Esophagus muscularis mucosa (tissue), 4 donors: ENCODE measurements around the gene KLHL14. TPM values are rescaled to one million over a fixed set of nuclear protein-coding genes. Genes with fewer than 3 reads are reported as not detected.

Experiments
- DNase-seq: peaks from one replicate; pipeline ENCODE4 v3.0.0-alpha.2; 2017; ENCODE audit errors: extremely low spot score
- H3K27ac ChIP-seq, 4 donors: fragments of 200-600 bp; sonication (generic); replicated peaks in 1 of 4; 1 replicate in 3 of 4; 2 replicates in 1 of 4; pipeline ENCODE4 v1.5.1; 2016 to 2019; ENCODE audit warnings: mild to moderate bottlenecking in 1 of 4
- H3K27me3 ChIP-seq, 4 donors: fragments of 200-600 bp; sonication (generic); one replicate each; pipeline versions ENCODE4 v1.5.1 to v1.6.0; 2016 to 2019
- H3K36me3 ChIP-seq, 4 donors: fragments of 200-600 bp; sonication (generic); one replicate each; pipeline ENCODE4 v1.5.1; 2016 to 2019
- H3K4me1 ChIP-seq, 4 donors: fragments of 200-600 bp; sonication (generic); one replicate each; pipeline ENCODE4 v1.5.1; 2016 to 2019
- H3K4me3 ChIP-seq, 4 donors: fragments of 200-600 bp; sonication (generic); 1 replicate in 2 of 4; 2 replicates in 2 of 4; pipeline ENCODE4 v1.5.1; 2016 to 2019; ENCODE audit warnings: mild to moderate bottlenecking in 4 of 4, moderate library complexity in 1 of 4
- H3K9me3 ChIP-seq, 4 donors: fragments of 200-600 bp; sonication (generic); 1 replicate in 3 of 4; 2 replicates in 1 of 4; pipeline ENCODE4 v1.5.1; 2016 to 2019
- EP300 ChIP-seq: sonication (generic); formaldehyde crosslinking; IDR thresholded peaks from one replicate; pipeline ENCODE4 v1.6.1; 2017; ENCODE audit warnings: antibody characterized with exemption
- POLR2A ChIP-seq: fragments of 450-650 bp; IDR thresholded peaks from one replicate; pipeline ENCODE4 v1.6.1; 2017; ENCODE audit warnings: antibody characterized with exemption, moderate library complexity, mild to moderate bottlenecking, low read depth
- POLR2AphosphoS5 ChIP-seq, 2 donors: sonication (generic); formaldehyde crosslinking; IDR thresholded peaks; one replicate each; pipeline ENCODE4 v1.6.1; 2017; ENCODE audit warnings: antibody characterized with exemption in 2 of 2
- WGBS: methylation state at CpG from one replicate; pipeline ENCODE4 v1.1.5; 2018; 5-methylcytosine and 5-hydroxymethylcytosine counted together
- intact Hi-C: fragments of 100-400 bp; cut with DNase I; formaldehyde crosslinking; loops from one replicate; pipeline ENCODE4 v1.15.1; 2023
- total RNA-seq, 4 donors: library from RNA; depleted of rRNA; stranded (reverse); fragments of >200 nt; gene quantifications; one replicate each; pipeline versions ENCODE4 v1.1.0 to v1.2.1, GENCODE V29; 2016
- TF ChIP-seq, protein P1 (sequence below), 3 experiments: fragments of 200-600 bp in 2 of 3; fragments of 450-650 bp in 1 of 3; sonication (generic) in 2 of 3; IDR thresholded peaks; one replicate each; pipeline ENCODE4 v1.5.1; 2017 to 2019; ENCODE audit warnings: antibody characterized with exemption in 3 of 3, mild to moderate bottlenecking in 2 of 3, moderate library complexity in 1 of 3

The KLHL14 gene
- total RNA-seq, 4 donors from 2014 or later: 0.06 to 0.50 (median 0.26) TPM; not detected in 1

DNA sequence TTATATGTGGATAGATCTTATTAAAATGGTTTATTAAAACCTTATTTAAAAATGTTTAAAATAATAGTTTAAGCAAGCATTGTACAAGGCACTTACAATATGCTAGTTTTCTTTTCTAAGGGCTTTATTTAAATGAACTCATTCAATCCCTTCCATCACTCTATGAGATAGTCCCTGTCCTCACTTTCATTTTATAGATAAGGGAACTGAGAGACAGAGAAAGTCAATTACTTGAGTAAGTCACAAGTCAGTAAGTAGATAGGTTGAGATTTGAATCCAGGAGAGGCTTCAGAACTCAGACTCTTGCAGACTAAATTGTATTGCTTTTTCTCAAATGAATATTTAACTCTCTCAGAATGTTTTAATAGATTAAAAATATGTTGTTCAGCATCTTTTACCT lies 95.2 kb downstream of the KLHL14 start:
- no peak for DNase-seq
- intact Hi-C loops: no loop called here
- Histone ChIP-seq H3K27me3 (no peaks in the 10 kb centered on the region), H3K4me1 (no peaks in the 10 kb centered on the region), H3K36me3 (no peaks in the 10 kb centered on the region), H3K27ac (no peak overlapping the region), H3K9me3 (no peaks in the 10 kb centered on the region), H3K4me3 (no peak overlapping the region)
- TF ChIP-seq, protein P1, sequence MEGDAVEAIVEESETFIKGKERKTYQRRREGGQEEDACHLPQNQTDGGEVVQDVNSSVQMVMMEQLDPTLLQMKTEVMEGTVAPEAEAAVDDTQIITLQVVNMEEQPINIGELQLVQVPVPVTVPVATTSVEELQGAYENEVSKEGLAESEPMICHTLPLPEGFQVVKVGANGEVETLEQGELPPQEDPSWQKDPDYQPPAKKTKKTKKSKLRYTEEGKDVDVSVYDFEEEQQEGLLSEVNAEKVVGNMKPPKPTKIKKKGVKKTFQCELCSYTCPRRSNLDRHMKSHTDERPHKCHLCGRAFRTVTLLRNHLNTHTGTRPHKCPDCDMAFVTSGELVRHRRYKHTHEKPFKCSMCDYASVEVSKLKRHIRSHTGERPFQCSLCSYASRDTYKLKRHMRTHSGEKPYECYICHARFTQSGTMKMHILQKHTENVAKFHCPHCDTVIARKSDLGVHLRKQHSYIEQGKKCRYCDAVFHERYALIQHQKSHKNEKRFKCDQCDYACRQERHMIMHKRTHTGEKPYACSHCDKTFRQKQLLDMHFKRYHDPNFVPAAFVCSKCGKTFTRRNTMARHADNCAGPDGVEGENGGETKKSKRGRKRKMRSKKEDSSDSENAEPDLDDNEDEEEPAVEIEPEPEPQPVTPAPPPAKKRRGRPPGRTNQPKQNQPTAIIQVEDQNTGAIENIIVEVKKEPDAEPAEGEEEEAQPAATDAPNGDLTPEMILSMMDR (IDR thresholded peaks at IDR 0.05): no peak
- TF ChIP-seq POLR2A (no peak), EP300 (no peak), POLR2AphosphoS5 (IDR thresholded peaks at IDR 0.05) (no peak)

DNA sequence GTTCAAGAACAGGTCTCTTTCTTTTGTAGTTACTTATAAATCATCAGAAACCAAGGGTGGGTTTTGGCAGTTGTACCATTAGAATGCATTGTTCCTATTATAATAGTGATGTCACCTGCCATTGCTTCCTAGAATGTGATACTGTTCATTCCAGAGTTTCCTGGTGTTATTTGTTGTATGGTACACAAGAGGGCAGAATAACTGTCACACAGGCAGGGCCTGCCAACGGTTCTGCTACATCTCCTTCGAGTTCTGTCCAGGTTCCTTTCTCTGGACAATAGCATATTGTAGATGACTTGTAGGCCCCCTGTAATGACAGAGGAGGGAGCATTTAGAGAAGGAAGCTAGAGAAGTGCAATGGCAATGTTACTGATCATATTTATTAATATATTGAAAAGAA lies 98.3 kb downstream of the KLHL14 start:
- WGBS: 42% methylated on average over 2 of the region's 2 CpGs
- H3K9me3 ChIP-seq: no peaks in the 10 kb centered on the region
- H3K36me3 ChIP-seq: no peaks in the 10 kb centered on the region
- DNase-seq: no peak
- intact Hi-C loops: no loop called here
- TF ChIP-seq POLR2A: no peak
- no peak for TF ChIP-seq EP300
- TF ChIP-seq, protein P1 (IDR thresholded peaks at IDR 0.05): no peak
- TF ChIP-seq POLR2AphosphoS5 (IDR thresholded peaks at IDR 0.05): no peak
- no peaks in the 10 kb centered on the region for H3K4me1 ChIP-seq
- H3K4me3 ChIP-seq: no peak overlapping the region
- no peaks in the 10 kb centered on the region for H3K27me3 ChIP-seq
- no peak overlapping the region for H3K27ac ChIP-seq

- no peaks in the 10 kb centered on the region for H3K9me3 ChIP-seq
- H3K4me1 ChIP-seq: no peaks in the 10 kb centered on the region
- DNase-seq: no peak
- no peak overlapping the region for H3K27ac ChIP-seq
- no peaks in the 10 kb centered on the region for H3K36me3 ChIP-seq
- no peak overlapping the region for H3K4me3 ChIP-seq
- intact Hi-C loops: no loop called here
- WGBS: 53% methylated on average over 1 of the region's 1 CpG
- no peaks in the 10 kb centered on the region for H3K27me3 ChIP-seq
- TF ChIP-seq, protein P1 (IDR thresholded peaks at IDR 0.05): no peak
- TF ChIP-seq POLR2A (no peak), POLR2AphosphoS5 (IDR thresholded peaks at IDR 0.05) (no peak), EP300 (no peak)
Measured at GRCh38 chr18:32672398-32672797, 100.4 kb downstream of the KLHL14 start.

GRCh38 chr18:32670727-32671126 lies 102.1 kb downstream of the KLHL14 start:
- Histone ChIP-seq H3K4me3 (no peak overlapping the region), H3K27me3 (no peaks in the 10 kb centered on the region), H3K4me1 (no peaks in the 10 kb centered on the region), H3K27ac (no peak overlapping the region), H3K9me3 (no peaks in the 10 kb centered on the region), H3K36me3 (no peaks in the 10 kb centered on the region)
- DNase-seq: no peak
- no peak for TF ChIP-seq EP300
- no peak for TF ChIP-seq POLR2A
- TF ChIP-seq, protein P1 (IDR thresholded peaks at IDR 0.05): no peak
- no peak for TF ChIP-seq POLR2AphosphoS5 (IDR thresholded peaks at IDR 0.05)
- intact Hi-C loops: no loop called here

GRCh38 chr18:32669549-32670165 lies 103.2 kb downstream of the KLHL14 start:
- WGBS: 82% methylated on average over 5 of the region's 5 CpGs
- Histone ChIP-seq H3K4me1 (no peaks in the 10 kb centered on the region), H3K4me3 (no peak overlapping the region), H3K9me3 (no peaks in the 10 kb centered on the region), H3K27me3 (no peaks in the 10 kb centered on the region), H3K36me3 (no peaks in the 10 kb centered on the region), H3K27ac (no peak overlapping the region)
- no peak for DNase-seq
- no peak for TF ChIP-seq POLR2A
- TF ChIP-seq EP300: no peak
- TF ChIP-seq POLR2AphosphoS5 (IDR thresholded peaks at IDR 0.05): no peak
- TF ChIP-seq, protein P1 (IDR thresholded peaks at IDR 0.05): no peak
- intact Hi-C loops: no loop called here
